Stimulated activated CD8-positive, alpha-beta memory T cell treated with anti-CD3 and anti-CD28 coated beads, Interleukin-7, amount 100 ng/mL, for 1 hour (primary cell): ENCODE measurements around the gene VEGFB.

ENCODE experiments used
- DNase-seq, 2 donors: peaks; one replicate each; pipeline ENCODE4 v3.0.0-alpha.2; 2020; ENCODE audit warnings: low read depth in 2 of 2

Gene VEGFB

GRCh38 chr11:64283092-64283491 lies 48.7 kb downstream of the VEGFB start:
- DNase-seq, result no peak

GRCh38 chr11:64284048-64284961 lies 49.9 kb downstream of the VEGFB start, which contains the start of gene BAD:
Gene BAD, minus strand, starts transcription at chr11:64284665. Its CDS starts 297 bp downstream, at chr11:64284368.
- DNase-seq, result peak; percentile 85 to 88

GRCh38 chr11:64284962-64285884 lies 50.8 kb downstream of the VEGFB start, which contains the start of gene GPR137:
Gene GPR137, plus strand, starts transcription at chr11:64285848. Its CDS starts 677 bp downstream, at chr11:64286525.
- DNase-seq, result peak; percentile 88 to 90

- DNase-seq, result no peak
Observed at GRCh38 chr11:64285885-64286800, 51.8 kb downstream of the VEGFB start.

GRCh38 chr11:64286801-64287159 lies 52.4 kb downstream of the VEGFB start:
- DNase-seq, result no peak

GRCh38 chr11:64287676-64288352 lies 53.4 kb downstream of the VEGFB start:
- no peak for DNase-seq

GRCh38 chr11:64288353-64288750 lies 54.0 kb downstream of the VEGFB start:
- DNase-seq, result no peak
